GM21367 (cell line): ENCODE measurements around the gene LYPD6B.

Experiments
- ATAC-seq: cut with Tn5 transposase; IDR thresholded peaks from one replicate; pipeline ENCODE4 v1.9.1; 2021; ENCODE audit not compliant: unreplicated experiment

Gene LYPD6B

DNA sequence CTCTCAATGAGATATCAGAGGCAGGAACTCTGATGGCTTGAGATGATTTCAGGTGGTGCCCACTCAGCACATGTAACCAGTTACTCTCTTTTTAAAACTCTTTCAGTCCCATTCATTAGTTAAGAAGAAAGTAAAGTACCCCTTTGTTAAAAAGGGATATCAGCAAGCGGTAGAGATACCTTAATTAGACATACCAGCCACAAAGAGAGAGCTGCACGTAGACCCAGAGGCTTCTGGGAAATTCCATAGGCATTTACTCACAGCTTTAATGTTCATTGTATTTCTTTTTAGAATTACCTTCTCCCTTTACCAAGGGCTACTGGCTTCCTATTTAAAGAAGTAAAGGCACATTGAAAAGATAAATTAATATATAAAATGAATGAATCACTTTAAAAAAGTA, 63.3 kb downstream of the LYPD6B start:
- no peak for ATAC-seq

DNA sequence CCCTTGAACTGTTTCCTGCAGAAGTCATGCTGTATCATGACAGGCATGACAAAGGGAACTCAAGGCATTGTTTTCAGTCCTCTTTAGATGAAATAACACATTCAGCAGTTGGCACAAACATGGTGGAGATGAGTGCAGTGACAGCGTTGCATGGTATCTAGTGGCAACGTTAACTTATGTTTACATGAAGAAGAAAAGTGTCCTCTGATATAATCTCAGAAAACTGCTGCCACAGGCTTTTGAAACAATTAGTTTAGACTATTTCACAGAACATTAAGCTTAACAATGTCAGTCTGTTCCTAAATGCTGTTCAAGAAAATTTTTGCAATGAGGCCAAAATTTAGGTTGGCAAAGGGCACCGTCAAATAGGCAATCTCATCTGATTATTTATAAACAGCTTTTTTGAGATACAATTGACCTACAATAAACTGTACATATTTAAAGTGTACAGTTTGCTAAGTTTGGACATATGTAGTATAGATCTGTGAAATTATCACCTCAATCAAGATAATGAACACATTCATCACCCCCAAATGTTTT, 64.7 kb downstream of the LYPD6B start:
- no peak for ATAC-seq

DNA sequence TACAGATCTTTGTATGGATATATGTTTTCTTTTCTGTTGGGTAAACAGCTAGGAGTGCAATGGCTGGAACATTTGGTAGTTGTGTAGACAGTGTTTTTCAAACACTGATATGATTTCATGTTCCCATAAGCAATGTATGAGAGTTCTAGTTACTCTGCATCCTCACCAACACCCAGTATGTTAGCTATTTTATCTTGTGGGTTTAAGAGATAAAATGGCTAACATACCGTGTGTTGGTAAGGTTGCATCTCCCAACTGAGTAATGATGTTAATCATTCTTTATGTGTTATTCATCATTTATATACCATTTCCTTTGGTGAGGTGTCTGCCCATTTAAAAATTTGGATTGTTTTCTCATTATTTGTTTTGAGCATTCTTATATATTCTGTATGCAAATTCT, 65.7 kb downstream of the LYPD6B start:
- no peak for ATAC-seq

DNA sequence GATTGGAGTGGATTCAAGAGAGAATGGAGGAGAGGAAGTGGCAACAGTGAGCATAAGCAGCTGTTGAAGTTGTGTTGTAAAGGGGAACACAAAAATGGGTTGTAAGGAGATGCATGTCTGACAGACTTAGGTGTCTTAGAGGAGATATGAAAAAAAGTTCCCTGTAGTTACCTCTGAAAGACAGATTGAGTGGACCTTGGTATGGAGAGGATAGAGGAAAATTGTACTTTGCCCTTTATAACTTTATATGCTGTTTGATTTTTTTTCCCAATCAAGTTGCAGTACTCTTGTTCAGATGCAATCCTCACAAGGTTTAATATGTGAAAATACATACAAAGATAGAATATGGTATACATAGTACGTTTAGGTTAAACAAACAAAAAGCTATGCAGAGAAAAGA, 73.6 kb downstream of the LYPD6B start:
- ATAC-seq = no peak

GRCh38 chr2:149112713-149113112, 74.2 kb downstream of the LYPD6B start:
- ATAC-seq = no peak

DNA sequence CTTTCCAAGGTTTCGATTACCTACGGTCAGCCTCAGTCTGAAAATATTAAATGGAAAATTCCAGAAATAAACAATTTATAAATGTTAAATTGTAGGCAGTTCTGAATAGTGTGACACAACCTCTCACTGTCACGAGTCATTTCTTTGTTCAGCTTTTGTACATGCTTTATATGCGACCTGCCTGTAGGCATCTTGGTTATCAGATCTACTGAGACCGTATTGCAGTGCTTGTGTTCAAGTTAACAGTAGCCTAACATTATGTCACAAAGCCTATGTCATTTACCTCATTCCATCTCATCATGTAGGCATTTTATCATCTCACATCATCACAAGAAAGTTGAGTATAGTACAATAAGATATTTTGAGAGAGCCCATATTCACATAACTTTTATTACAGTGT, 77.3 kb downstream of the LYPD6B start:
- ATAC-seq = no peak

DNA sequence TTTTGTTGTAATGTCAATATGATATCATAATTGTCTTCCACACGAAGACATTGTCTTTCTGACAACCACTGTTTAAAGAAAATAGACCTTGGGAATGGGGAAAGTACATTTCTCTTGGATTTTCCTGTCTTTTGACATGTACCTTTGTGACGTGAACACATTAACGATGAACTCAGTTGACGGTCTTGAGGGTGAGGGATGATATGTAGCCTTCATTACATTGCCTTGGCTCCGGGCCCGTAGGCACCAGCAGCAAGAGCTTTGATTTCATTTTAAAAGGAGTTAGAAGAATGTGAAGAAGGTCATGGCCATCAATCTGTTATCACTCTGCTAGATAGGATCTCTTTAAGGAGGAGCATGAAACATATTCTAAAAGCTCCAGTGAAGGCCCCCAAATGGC, 80.9 kb downstream of the LYPD6B start:
- ATAC-seq = no peak

- no peak for ATAC-seq
Observed at GRCh38 chr2:149122516-149122915, 84.0 kb downstream of the LYPD6B start.

- ATAC-seq = no peak
Observed at GRCh38 chr2:149125031-149125725, 86.7 kb downstream of the LYPD6B start.

DNA sequence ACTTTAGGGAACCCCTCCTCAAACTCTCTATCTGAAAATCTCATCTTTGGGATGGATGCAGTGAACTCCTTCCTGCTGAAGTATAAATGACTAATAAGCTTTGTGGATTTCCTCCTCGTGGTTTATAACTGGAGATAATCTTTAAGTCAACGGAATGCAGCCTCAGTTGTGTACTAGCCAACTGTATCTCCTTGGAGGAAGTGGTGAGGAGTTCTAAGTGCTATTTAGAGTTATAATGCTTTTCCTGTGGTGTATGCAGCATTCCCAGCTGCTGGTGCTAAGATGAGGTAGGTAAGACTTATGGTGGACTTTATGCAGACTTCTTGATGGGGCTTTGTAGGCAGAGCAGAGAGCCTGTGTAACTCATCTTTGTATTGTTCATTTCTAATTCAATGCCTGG, 90.9 kb downstream of the LYPD6B start:
- ATAC-seq = no peak

- no peak for ATAC-seq
Observed at GRCh38 chr2:149132339-149132738, 93.8 kb downstream of the LYPD6B start.

- ATAC-seq = no peak
Observed at GRCh38 chr2:149132901-149133300, 94.4 kb downstream of the LYPD6B start.

DNA sequence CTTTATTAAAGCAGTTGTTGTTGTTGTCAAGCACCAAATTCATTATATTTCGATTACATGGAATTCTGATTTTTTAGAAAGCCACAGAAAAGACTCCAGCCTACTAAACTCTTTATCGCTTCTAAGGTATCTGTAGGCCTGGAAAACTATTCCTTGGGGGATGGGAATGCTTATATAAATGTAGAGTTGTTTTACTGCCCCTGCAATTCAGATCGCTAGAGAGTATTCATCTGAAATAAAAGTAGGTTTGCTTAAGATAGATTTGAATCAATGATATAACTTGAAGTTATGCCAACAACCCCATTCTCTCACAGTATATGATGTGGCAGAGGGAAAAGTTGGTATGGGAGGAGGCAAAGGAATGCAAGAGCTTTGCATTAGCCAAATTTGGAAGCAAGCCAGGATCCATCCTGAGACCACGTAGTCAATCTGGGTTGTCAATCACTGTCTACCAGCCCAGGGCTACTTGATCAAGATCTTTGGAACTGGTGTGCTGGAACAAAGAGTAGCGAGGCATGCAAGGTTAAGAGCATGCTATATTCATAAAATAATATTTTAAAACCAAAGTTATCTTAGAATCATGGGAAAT, 95.9 kb downstream of the LYPD6B start:
- no peak for ATAC-seq

DNA sequence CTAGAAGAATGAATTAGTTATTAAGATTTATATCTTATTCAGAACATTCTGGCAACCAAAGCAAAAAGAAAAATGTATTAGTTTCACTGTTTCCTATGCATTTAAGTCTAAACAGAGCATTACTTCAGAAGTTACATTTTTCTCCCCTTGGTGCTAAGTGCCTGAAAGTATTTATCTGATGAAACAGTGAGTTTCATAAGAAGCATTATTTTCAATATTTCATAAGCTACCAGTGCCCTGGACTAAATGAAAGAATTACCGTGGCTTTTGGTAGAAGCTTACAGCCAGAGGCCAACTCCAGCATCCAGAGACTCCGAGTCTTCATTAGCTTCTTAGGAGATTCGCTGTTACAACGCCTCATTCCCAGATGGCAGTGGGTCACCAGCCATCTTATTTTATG, 97.6 kb downstream of the LYPD6B start:
- no peak for ATAC-seq

GRCh38 chr2:149141046-149141445, 102.5 kb downstream of the LYPD6B start:
- no peak for ATAC-seq

DNA sequence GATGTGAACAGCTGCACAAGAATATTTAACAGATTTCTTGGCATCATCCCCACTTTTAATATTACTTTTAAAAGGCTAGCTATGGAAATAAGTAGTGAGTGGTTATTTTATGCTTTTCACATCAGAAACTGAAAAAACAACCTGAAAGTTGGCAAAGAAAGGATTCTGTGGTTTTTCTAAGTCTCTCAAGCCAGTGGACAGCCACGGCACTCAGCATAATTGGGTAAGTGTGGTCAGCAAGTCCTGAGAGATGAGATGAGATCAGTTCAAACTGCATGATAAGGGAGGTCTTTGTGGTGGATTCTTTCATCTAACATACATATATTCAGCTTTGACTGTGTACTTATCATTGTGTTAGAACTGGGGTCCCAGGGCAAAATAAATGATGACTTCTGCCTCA, 105.2 kb downstream of the LYPD6B start:
- no peak for ATAC-seq

DNA sequence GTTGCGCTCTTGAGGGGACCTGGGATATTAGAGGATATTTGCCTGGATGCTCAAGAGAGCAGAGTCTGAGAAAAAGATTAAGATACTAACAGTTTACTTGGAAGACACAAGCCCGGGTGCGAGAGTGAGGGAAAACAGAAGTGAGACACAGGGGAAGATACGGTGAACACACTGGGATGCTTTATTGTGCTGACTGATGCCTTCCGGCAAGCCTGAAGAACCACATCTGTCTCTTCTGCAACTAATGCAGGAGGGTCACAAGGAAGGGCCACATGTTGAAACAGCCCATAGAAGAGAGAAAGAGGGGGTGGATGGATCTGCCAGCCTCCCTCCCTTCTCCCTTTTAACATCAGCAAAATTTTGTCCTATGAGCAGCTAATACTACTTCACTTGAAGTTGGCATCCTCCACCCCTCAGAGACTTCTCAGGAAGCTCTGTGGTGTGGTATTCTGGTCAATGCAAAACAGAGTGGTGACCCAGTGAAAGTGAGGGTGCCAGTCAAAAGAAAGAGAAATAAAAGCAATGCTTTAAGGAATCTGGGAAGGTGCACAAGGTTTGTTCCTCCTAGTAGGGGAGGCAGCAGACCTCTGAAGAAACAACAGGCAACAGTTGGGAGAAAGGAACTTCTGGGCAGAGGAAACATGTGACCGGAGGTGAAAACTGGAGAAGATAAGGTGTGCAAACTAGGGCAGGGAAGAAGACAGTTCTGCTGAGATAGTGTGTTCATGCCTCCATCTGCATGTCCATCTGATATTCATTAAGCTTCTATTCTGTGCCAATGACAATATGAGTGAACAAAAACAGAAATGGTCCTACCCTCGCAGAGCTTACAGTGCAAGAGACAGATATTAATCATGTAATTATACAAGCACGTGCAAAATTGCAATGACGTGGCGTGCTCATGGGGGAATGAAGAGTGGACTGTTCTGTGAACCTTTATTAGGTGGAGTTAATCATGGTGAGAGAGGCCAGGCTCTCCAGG, 107.1 kb downstream of the LYPD6B start:
- no peak for ATAC-seq

DNA sequence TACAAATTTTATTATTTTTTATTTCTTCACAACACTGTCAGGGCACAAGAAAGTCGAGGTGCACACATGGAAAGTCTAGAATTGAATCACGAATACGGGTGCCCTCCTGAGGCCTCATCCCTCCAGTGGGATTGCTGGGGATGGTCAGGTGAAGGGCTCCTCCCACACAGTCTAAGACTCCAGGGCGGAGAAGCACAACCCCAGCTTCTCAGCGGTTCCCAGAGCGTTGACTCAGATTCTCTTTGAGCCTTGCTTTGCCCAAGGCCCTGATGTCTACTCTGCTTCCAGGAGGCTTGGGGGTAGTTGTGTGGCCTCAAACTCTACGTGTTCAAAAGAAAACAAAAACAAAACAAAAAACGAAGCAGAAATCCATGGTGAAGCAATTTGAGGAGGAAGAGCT, 108.4 kb downstream of the LYPD6B start:
- ATAC-seq = no peak

DNA sequence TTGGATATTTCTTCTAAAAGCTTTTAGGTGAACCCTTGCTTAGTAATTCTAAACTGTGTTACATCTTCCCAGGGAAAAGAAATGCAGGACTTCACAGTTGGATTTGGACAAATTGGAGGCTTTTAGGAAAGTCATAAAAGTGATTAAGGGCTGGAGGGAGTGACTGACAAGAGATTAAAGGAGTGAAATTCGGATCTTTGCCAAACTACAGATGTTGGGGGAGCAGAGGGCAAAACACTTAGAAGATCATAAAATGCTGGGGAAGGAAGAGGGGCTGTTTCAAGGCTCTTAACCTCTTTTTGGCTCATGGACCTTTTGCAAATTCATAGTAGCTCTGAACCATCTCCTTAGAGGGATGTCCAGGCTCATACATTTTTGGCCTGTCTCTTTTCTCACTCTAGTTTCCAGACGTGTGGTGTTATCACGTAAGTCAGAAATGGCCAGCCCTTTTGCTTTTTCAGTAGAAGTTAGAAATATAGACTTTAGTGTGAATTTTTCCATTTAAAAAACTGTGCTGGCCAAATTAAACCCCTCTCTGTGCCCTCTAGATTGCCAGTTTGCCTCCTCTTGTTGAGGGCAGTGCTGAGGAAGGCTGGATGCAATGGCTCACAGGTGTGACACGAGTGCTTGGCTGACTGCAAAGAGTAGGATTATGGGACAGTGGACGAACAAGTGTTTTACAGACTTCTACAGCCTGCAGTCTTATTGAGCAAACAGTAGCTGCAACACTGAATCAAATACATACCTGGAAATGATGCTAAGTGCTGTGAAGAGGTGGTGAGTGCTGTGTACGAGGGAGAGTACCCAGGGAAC, 109.9 kb downstream of the LYPD6B start:
- no peak for ATAC-seq

- ATAC-seq = no peak
Observed at GRCh38 chr2:149149007-149149297, 110.5 kb downstream of the LYPD6B start.

GRCh38 chr2:149152469-149152953, 114.0 kb downstream of the LYPD6B start:
- ATAC-seq = no peak
